ENCODE measurements around the gene DDA1. TPM values are rescaled to one million over a fixed set of nuclear protein-coding genes. Genes with fewer than 3 reads are reported as not detected.

DDA1 gene
- polyA plus RNA-seq, 12 donors = 25.5 to 54.1 (median 30.3) TPM; not detected in 1

- DNase-seq = peak; percentile 68
These were observed 18.5 kb downstream of the DDA1 start for GRCh38 chr19:17327654-17328516.

GRCh38 chr19:17328517-17329365 is 19.4 kb downstream of the DDA1 start:
- no peak for DNase-seq

- DNase-seq = no peak
These were observed 20.3 kb downstream of the DDA1 start for GRCh38 chr19:17329366-17330261.

- DNase-seq = no peak
These were observed 21.1 kb downstream of the DDA1 start for GRCh38 chr19:17330262-17331044.

- no peak for DNase-seq
These were observed 21.7 kb downstream of the DDA1 start for GRCh38 chr19:17331045-17331558.

- no peak for DNase-seq
These were observed 23.0 kb downstream of the DDA1 start for GRCh38 chr19:17332360-17332676.

- DNase-seq = no peak
These were observed 23.6 kb downstream of the DDA1 start for GRCh38 chr19:17332677-17333581.

GRCh38 chr19:17333611-17334413 is 24.4 kb downstream of the DDA1 start:
- DNase-seq = no peak

GRCh38 chr19:17334414-17335409 is 25.3 kb downstream of the DDA1 start, which contains the start of gene ANO8:
ANO8 (minus strand) TSS chr19:17334855; CDS start chr19:17334670, 185 bp downstream.
- peak; percentile 100 for DNase-seq

- DNase-seq = no peak
These were observed 26.2 kb downstream of the DDA1 start for GRCh38 chr19:17335575-17335974.

GRCh38 chr19:17336872-17337674 is 27.7 kb downstream of the DDA1 start, which contains the start of gene GTPBP3:
GTPBP3 (plus strand) TSS chr19:17337553; CDS start chr19:17337612, 59 bp downstream.
- peak; percentile 99 for DNase-seq

- DNase-seq = no peak
These were observed 28.5 kb downstream of the DDA1 start for GRCh38 chr19:17337675-17338432.

GRCh38 chr19:17338433-17339078 is 29.2 kb downstream of the DDA1 start:
- no peak for DNase-seq

GRCh38 chr19:17339088-17339741 is 29.9 kb downstream of the DDA1 start:
- no peak for DNase-seq
